Gastrocnemius medialis (tissue), 4 donors: Measurements from ENCODE around the gene PTPRJ.

ENCODE experiments used
- POLR2A ChIP-seq, 2 donors: fragments of 450-650 bp; IDR thresholded peaks; one replicate each; pipeline ENCODE4 v1.6.1; 2017; ENCODE audit warnings: antibody characterized with exemption in 2 of 2, mild to moderate bottlenecking in 2 of 2, moderate library complexity in 2 of 2
- TF ChIP-seq, protein P1 (sequence below), 5 experiments: fragments of 450-650 bp in 3 of 5; fragments of 200-600 bp in 2 of 5; sonication (generic) in 2 of 5; IDR thresholded peaks in 4 of 5; conservative IDR thresholded peaks in 1 of 5; 1 replicate in 4 of 5; 2 replicates in 1 of 5; pipeline ENCODE4 v1.5.1; 2016 to 2019; ENCODE audit warnings: antibody characterized with exemption in 5 of 5, mild to moderate bottlenecking in 3 of 5, moderate library complexity in 3 of 5

- TF ChIP-seq, protein P1, sequence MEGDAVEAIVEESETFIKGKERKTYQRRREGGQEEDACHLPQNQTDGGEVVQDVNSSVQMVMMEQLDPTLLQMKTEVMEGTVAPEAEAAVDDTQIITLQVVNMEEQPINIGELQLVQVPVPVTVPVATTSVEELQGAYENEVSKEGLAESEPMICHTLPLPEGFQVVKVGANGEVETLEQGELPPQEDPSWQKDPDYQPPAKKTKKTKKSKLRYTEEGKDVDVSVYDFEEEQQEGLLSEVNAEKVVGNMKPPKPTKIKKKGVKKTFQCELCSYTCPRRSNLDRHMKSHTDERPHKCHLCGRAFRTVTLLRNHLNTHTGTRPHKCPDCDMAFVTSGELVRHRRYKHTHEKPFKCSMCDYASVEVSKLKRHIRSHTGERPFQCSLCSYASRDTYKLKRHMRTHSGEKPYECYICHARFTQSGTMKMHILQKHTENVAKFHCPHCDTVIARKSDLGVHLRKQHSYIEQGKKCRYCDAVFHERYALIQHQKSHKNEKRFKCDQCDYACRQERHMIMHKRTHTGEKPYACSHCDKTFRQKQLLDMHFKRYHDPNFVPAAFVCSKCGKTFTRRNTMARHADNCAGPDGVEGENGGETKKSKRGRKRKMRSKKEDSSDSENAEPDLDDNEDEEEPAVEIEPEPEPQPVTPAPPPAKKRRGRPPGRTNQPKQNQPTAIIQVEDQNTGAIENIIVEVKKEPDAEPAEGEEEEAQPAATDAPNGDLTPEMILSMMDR (IDR thresholded peaks at IDR 0.05 in 4 of 5, conservative IDR thresholded peaks at IDR 0.05 in 1 of 5) = no peak
- no peak for TF ChIP-seq POLR2A (IDR thresholded peaks at IDR 0.05)
These were observed 20.3 kb upstream of the PTPRJ start for GRCh38 chr11:47960015-47960414.
